Nephron progenitor cell (in vitro differentiated cells): ENCODE data around the gene SLC12A5.

Source experiments
- DNase-seq: peaks from one replicate; pipeline ENCODE4 v3.0.0; 2021
- H3K27ac Mint-ChIP-seq: 2 replicates; pipeline ENCODE4 v1.8.0; 2021; ENCODE audit warnings: mild to moderate bottlenecking, moderate library complexity, mixed read lengths
- H3K27me3 Mint-ChIP-seq: 2 replicates; pipeline ENCODE4 v1.8.0; 2021; ENCODE audit warnings: mild to moderate bottlenecking, low read depth, mixed read lengths; ENCODE audit not compliant: poor library complexity
- H3K36me3 Mint-ChIP-seq: 2 replicates; pipeline ENCODE4 v1.8.0; 2021; ENCODE audit warnings: low read depth, mixed read lengths
- H3K4me1 Mint-ChIP-seq: 2 replicates; pipeline ENCODE4 v1.8.0; 2021; ENCODE audit warnings: mixed read lengths
- H3K4me3 Mint-ChIP-seq: 2 replicates; pipeline ENCODE4 v1.8.0; 2021; ENCODE audit warnings: mild to moderate bottlenecking, moderate library complexity, mixed read lengths
- H3K9me3 Mint-ChIP-seq: 2 replicates; pipeline ENCODE4 v1.8.0; 2021; ENCODE audit warnings: mild to moderate bottlenecking, moderate library complexity, mixed read lengths
- TF ChIP-seq, protein P1 (sequence below): fragments of 200-600 bp; sonication (generic); IDR thresholded peaks from 2 replicates; pipeline ENCODE4 v1.5.0; 2021; ENCODE audit warnings: antibody characterized with exemption

Gene SLC12A5

DNA sequence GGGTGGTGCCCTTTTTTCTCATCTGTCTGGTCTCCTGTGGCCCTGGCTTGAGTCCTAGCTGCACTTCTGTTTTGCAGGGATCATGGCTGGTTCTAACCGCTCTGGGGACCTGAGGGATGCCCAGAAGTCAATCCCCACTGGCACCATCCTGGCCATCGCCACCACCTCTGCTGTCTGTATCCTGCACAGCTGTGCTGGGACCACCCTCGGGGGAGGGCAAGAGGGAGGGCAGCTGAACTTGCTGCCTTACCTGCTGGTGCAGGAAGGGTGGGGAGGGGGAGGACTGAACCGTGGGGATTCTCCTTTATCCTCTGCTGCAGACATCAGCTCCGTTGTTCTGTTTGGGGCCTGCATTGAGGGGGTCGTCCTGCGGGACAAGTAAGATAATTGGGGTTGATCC lies 14.5 kb downstream of the SLC12A5 start:
- no peak for DNase-seq
- H3K27me3 Mint-ChIP-seq: peaks cover 83% of the 10 kb centered on the region
- no peaks in the 10 kb centered on the region for H3K36me3 Mint-ChIP-seq
- H3K4me1 Mint-ChIP-seq: no peaks in the 10 kb centered on the region
- no peak overlapping the region for H3K4me3 Mint-ChIP-seq
- TF ChIP-seq, protein P1, sequence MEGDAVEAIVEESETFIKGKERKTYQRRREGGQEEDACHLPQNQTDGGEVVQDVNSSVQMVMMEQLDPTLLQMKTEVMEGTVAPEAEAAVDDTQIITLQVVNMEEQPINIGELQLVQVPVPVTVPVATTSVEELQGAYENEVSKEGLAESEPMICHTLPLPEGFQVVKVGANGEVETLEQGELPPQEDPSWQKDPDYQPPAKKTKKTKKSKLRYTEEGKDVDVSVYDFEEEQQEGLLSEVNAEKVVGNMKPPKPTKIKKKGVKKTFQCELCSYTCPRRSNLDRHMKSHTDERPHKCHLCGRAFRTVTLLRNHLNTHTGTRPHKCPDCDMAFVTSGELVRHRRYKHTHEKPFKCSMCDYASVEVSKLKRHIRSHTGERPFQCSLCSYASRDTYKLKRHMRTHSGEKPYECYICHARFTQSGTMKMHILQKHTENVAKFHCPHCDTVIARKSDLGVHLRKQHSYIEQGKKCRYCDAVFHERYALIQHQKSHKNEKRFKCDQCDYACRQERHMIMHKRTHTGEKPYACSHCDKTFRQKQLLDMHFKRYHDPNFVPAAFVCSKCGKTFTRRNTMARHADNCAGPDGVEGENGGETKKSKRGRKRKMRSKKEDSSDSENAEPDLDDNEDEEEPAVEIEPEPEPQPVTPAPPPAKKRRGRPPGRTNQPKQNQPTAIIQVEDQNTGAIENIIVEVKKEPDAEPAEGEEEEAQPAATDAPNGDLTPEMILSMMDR: no peak
- H3K27ac Mint-ChIP-seq: no peak overlapping the region
- no peaks in the 10 kb centered on the region for H3K9me3 Mint-ChIP-seq

DNA sequence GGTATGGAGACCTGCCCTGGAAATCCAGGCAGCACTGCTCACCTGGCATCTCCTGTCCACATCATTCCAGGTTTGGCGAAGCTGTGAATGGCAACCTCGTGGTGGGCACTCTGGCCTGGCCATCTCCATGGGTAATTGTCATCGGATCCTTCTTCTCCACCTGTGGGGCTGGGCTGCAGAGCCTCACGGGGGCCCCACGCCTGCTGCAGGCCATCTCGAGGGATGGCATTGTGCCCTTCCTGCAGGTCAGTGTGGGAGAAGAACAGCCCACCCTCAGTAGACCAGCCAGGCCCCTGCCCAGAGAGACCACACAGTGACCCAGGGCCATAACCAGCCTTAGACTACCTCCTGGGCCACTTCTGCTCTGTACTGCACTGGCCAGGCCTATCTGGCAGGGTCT lies 15.9 kb downstream of the SLC12A5 start:
- H3K36me3 Mint-ChIP-seq: no peaks in the 10 kb centered on the region
- H3K27me3 Mint-ChIP-seq: peaks cover 79% of the 10 kb centered on the region
- DNase-seq: no peak
- H3K4me1 Mint-ChIP-seq: no peaks in the 10 kb centered on the region
- TF ChIP-seq, protein P1: no peak
- no peaks in the 10 kb centered on the region for H3K9me3 Mint-ChIP-seq
- H3K4me3 Mint-ChIP-seq: no peak overlapping the region
- H3K27ac Mint-ChIP-seq: no peak overlapping the region

DNA sequence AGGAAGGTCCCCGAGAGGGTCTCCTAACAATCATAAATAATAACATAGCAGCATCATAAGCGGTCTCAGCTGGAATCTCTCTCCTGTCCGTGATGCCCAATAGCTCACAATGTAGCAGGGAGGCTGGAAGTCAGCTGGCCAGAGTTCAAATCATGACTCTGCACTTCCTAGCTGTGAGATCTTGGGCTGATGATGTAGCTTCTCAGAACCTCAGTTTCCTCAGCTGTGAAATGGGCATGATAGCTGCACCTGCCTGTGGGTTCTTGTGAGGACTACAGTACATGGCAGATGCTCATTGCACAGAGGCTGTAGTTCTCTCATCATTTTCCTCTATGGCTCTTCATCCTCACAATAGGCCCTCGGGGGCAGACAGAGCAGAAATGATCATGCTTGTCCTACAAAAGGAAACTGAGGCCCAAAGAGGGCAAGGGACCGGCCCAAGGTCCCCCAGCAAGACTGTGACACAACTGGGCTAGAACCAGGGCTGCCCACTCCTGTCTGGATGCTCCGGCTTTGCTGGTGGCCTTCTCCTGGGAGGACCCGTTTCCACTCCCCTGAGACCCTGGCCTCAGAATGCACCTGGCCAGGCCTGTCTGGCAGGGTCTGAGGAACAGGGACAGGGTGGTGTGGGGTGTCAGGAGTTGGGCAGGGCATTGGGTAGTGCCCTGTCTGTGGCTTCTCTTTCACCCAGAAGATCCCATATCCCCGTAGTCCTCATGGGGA lies 17.7 kb downstream of the SLC12A5 start:
- Mint-ChIP-seq H3K36me3 (no peaks in the 10 kb centered on the region), H3K4me1 (no peaks in the 10 kb centered on the region), H3K4me3 (no peak overlapping the region), H3K27me3 (peaks cover 83% of the 10 kb centered on the region), H3K27ac (no peak overlapping the region), H3K9me3 (no peaks in the 10 kb centered on the region)
- TF ChIP-seq, protein P1: no peak
- DNase-seq: no peak

DNA sequence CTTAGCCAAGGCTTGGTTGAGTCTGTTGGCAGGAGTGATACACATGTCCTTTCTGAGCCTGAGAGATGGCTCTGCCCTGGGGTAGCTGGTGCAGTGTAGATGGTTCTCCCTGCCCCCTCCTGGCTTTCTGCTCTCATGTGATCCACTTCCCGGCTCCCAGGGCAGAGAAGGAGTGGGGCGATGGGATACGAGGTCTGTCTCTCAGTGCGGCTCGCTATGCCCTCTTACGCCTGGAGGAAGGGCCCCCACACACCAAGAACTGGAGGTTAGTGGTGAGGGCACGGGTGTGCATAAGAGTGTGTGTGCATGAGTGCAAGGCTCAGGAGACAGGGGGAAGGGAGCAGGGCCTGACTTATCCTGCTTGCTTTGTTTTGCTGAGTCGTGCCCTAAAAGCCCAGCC lies 18.8 kb downstream of the SLC12A5 start:
- H3K9me3 Mint-ChIP-seq: no peaks in the 10 kb centered on the region
- TF ChIP-seq, protein P1: no peak
- H3K4me3 Mint-ChIP-seq: no peak overlapping the region
- H3K4me1 Mint-ChIP-seq: no peaks in the 10 kb centered on the region
- no peak for DNase-seq
- H3K27me3 Mint-ChIP-seq: peaks cover 83% of the 10 kb centered on the region
- no peak overlapping the region for H3K27ac Mint-ChIP-seq
- no peaks in the 10 kb centered on the region for H3K36me3 Mint-ChIP-seq

DNA sequence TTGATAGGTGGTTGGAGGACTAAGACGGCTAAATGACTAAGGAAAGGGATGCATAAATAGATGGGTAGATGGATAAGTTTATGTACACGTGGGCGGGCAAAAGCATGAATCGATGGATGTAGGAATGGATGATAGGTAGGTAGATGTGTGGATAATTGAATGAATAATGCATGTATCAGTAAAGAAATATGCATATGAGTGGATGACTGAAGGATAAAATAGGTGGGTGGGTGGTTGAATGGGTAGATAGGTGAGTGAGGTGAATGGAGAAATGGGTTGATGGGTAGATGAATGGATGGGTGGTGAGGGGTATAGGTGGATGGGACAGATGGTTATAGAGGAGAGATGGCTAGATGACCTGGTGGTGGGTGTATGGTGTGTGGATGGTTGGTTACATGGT lies 20.2 kb downstream of the SLC12A5 start:
- TF ChIP-seq, protein P1: no peak
- Mint-ChIP-seq H3K36me3 (no peaks in the 10 kb centered on the region), H3K27ac (no peak overlapping the region), H3K27me3 (peaks cover 83% of the 10 kb centered on the region), H3K9me3 (no peaks in the 10 kb centered on the region), H3K4me3 (no peak overlapping the region), H3K4me1 (no peaks in the 10 kb centered on the region)
- no peak for DNase-seq

DNA sequence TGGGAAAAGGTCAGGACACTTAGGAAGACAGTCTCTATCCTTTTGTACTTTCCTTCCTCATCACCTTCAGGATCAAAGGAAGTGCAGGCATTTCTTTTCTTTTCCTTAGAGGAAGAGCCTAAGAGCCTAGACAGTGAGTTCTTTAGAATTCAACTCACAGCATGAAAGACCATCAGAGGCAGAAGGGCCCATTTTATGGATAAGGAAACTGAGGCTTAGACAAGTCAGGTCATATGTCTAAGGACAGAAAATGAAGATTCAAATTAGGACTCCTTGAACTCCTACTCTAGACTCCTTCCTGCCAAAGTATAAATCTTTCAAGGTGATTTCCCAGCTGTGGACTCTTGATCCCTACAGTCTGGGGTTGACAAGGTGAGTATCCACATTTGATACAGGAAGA lies 20.8 kb downstream of the SLC12A5 start:
- TF ChIP-seq, protein P1: no peak
- no peak overlapping the region for H3K4me3 Mint-ChIP-seq
- no peaks in the 10 kb centered on the region for H3K4me1 Mint-ChIP-seq
- no peak overlapping the region for H3K27ac Mint-ChIP-seq
- peaks cover 83% of the 10 kb centered on the region for H3K27me3 Mint-ChIP-seq
- DNase-seq: no peak
- no peaks in the 10 kb centered on the region for H3K36me3 Mint-ChIP-seq
- H3K9me3 Mint-ChIP-seq: no peaks in the 10 kb centered on the region
